Thoracic aorta (tissue), 2 donors: ENCODE results near the gene DSTYK. TPM values are rescaled to one million over a fixed set of nuclear protein-coding genes. Genes with fewer than 3 reads are reported as not detected.
A peak's percentile ranks its signal among the peaks of the same experiment; 100 is the strongest.

Experiments used
- ATAC-seq: fragments of 150-250 bp; one replicate; pipeline ENCODE4 v1.8.0; 2017; ENCODE audit warnings: low read depth; ENCODE audit not compliant: insufficient number of reproducible peaks, low FRiP score
- DNase-seq: peaks from one replicate; pipeline ENCODE4 v3.0.0-alpha.2; 2020; ENCODE audit warnings: low spot score
- H3K27ac ChIP-seq, 2 donors: fragments of 200-600 bp; sonication (generic); 1 replicate in 1 of 2; 2 replicates in 1 of 2; pipeline ENCODE4 v1.5.1; 2016; ENCODE audit warnings: mild to moderate bottlenecking in 2 of 2, moderate library complexity in 2 of 2
- H3K27me3 ChIP-seq: fragments of 200-600 bp; sonication (generic); replicated peaks from 2 replicates; pipeline ENCODE4 v1.6.0; 2016; ENCODE audit warnings: mild to moderate bottlenecking; ENCODE audit not compliant: insufficient read depth
- H3K36me3 ChIP-seq: fragments of 200-600 bp; sonication (generic); one replicate; pipeline ENCODE4 v1.5.1; 2016
- H3K4me1 ChIP-seq, 2 donors: fragments of 200-600 bp; sonication (generic); 1 replicate in 1 of 2; 2 replicates in 1 of 2; pipeline versions ENCODE4 v1.5.1 to v1.6.0; 2016; ENCODE audit warnings: low read depth in 2 of 2, mild to moderate bottlenecking in 1 of 2; ENCODE audit not compliant: control insufficient read depth in 1 of 2
- H3K4me3 ChIP-seq: fragments of 200-600 bp; sonication (generic); 2 replicates; pipeline ENCODE4 v1.5.1; 2016; ENCODE audit warnings: mild to moderate bottlenecking
- H3K9me3 ChIP-seq: fragments of 200-600 bp; sonication (generic); 2 replicates; pipeline ENCODE4 v1.5.1; 2016
- CTCF ChIP-seq: fragments of 200-600 bp; sonication (generic); IDR thresholded peaks from one replicate; pipeline ENCODE4 v1.5.1; 2019; ENCODE audit warnings: antibody characterized with exemption
- total RNA-seq, 2 donors: library from RNA; depleted of rRNA; stranded (reverse); fragments of >200 nt; gene quantifications; one replicate each; pipeline versions ENCODE4 v1.1.0 to v1.2.3, GENCODE V29; 2016

DSTYK gene
- 10 to 100 TPM; 12.9 to 14.4 TPM for total RNA-seq

- TF ChIP-seq CTCF: no peak
- ATAC-seq (peak; percentile 83), DNase-seq (peak; percentile 85)
- Histone ChIP-seq H3K4me3 (peak within 1 kb of the TSS; percentile 90), H3K9me3 (no peaks in the 10 kb centered on the region), H3K27me3 (no peaks in the 10 kb centered on the region), H3K27ac (peak within 1 kb of the TSS; percentile 85 to 91), H3K4me1 (peaks cover 7 to 11% of the 10 kb centered on the region in 2 donors), H3K36me3 (no peaks in the 10 kb centered on the region)
These were observed at the start of gene DSTYK for GRCh38 chr1:205211169-205211838. Gene DSTYK, minus strand, starts transcription at chr1:205211702. Its CDS starts 167 bp downstream, at chr1:205211535.

GRCh38 chr1:205259998-205260397 lies 48.5 kb upstream of the DSTYK start:
- H3K4me1 ChIP-seq: peaks cover 4 to 5% of the 10 kb centered on the region in 2 donors
- TF ChIP-seq CTCF: no peak
- no peak for ATAC-seq

GRCh38 chr1:205259324-205259832 lies 47.9 kb upstream of the DSTYK start:
- Histone ChIP-seq H3K9me3 (no peaks in the 10 kb centered on the region), H3K4me3 (no peak overlapping the region), H3K27ac (no peak overlapping the region), H3K4me1 (peaks cover 4 to 5% of the 10 kb centered on the region in 2 donors), H3K27me3 (no peaks in the 10 kb centered on the region), H3K36me3 (no peaks in the 10 kb centered on the region)
- no peak for TF ChIP-seq CTCF
- ATAC-seq (no peak), DNase-seq (no peak)

More at GRCh38 chr1:205259998-205260397, 48.5 kb upstream of the DSTYK start:
- no peak overlapping the region for H3K27ac ChIP-seq
- no peak for DNase-seq
- no peaks in the 10 kb centered on the region for H3K9me3 ChIP-seq
- H3K27me3 ChIP-seq: no peaks in the 10 kb centered on the region
- no peaks in the 10 kb centered on the region for H3K36me3 ChIP-seq
- H3K4me3 ChIP-seq: no peak overlapping the region

GRCh38 chr1:205258719-205259118 lies 47.2 kb upstream of the DSTYK start:
- peaks cover 4 to 5% of the 10 kb centered on the region in 2 donors for H3K4me1 ChIP-seq

More at GRCh38 chr1:205258719-205259118, 47.2 kb upstream of the DSTYK start:
- ATAC-seq: no peak
- H3K27me3 ChIP-seq: no peaks in the 10 kb centered on the region
- no peaks in the 10 kb centered on the region for H3K36me3 ChIP-seq
- H3K9me3 ChIP-seq: no peaks in the 10 kb centered on the region
- H3K27ac ChIP-seq: no peak overlapping the region
- no peak for DNase-seq
- H3K4me3 ChIP-seq: no peak overlapping the region
- no peak for TF ChIP-seq CTCF
